Fibroblast of skin of abdomen (primary cell): ENCODE data around the gene CEP164.

ENCODE experiments used
- DNase-seq: peaks from one replicate; pipeline ENCODE4 v3.0.0-alpha.2; 2013

The CEP164 gene

DNA sequence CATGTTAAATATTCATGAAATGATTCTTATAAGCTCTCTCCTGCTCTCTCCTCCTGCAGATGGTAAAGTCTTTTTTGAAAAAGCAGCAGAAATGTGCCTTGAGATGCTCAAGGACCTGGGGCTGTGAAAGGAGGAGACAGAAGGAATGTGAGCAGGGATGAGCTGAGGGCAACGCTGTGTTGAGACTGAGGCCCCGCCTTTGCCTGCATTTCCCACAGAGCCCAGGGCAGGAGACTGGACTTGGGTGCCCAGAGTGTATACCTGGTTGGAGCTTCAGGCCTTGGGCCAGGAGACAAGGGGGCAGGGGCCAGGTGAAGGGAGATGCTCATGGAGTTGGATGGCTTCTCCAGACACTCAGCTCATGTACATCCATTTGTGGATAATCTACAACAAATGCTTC is 39.2 kb downstream of the CEP164 start:
- DNase-seq: no peak

DNA sequence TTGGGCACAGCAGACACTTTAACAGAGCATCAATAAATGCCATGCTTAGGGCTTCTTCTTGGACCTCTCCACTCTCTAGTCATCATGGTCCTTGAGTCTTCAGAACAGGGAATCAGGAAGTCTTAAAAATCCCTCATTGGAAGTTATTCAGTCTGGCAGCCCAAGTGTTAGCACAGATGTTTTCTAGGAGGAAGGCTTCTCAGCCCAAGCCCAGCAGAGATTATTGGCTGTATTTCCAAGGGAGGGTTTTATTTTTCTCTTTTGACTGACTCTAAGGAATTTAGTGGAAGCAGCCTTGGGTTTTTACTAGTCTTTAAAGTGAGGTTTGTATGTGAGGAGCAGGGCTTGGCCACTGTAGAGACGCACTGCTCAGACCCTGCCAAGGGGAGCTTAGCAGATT is 41.9 kb downstream of the CEP164 start:
- DNase-seq: no peak

DNA sequence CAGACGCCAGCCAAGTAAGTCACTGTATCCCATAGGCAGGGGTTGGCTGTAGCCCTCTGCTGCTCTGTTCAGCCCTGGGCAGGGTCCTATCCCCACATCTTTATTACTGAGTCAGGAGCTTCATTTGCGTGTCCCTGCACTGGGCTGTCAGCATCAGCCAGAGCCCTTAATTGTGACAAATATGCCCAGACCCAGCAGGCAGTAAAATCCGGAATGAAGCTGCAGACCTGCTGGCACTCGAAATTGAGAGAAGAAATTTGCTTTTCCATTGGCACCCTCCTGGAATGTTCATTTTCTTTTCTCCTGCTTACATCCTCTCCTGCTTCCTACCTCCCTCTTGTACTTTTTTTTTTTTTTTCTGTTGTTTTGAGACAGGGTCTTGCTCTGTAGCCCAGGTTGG is 43.8 kb downstream of the CEP164 start:
- DNase-seq: no peak

DNA sequence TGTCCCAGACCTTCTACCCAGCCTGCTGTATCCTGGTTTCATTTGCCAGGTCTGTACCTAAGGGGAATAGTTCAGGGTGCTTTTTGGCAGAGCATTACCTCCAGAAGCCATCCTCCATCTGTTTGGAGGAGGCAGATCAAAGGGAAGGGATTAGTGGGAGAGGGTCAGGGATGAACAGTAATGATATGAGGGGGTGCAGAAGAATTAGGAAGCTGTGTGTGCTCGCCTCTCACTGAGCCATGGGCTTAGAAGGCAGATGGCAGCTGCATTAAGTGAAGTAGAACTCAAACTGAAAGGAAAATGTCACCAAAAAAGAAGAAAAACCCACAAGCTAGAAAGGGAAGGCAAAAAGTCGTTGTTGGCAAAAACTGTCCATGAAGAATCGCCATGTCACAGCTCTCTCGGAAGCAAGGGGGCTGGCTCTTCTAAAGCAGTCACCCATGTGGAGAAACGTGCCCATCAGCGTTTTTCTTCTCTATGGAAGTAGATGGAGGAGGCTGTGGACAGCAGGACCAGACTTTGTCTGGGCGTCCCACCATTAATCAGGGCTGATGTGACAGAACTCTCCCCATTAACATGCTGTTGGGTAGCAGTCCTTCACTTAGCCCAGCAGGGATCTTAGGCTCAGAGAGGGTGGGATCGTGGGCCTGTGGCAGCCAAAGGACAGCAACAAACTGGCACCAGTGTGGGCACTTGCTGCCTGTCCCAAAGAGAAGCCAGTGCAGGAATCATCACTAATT is 46.8 kb downstream of the CEP164 start:
- DNase-seq: no peak

DNA sequence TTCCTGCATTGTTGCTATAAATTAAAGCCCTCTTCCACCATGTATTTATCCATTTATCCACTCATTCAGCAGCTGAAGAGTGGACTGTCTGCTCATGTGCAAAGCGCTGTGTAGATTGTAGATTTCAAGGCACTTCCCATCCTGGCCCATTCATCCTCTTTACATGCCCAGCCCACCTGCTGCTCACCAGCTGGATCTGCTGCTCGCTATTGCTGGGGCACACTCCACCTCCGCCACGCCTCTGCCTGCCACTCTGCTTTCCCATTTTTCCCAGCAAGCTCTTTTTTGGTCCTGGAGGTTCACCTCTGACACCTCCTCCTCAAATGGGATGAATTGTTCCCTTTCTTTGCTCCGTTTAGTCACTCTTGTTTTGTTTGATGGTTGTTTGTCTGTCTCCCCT is 48.3 kb downstream of the CEP164 start:
- no peak for DNase-seq

DNA sequence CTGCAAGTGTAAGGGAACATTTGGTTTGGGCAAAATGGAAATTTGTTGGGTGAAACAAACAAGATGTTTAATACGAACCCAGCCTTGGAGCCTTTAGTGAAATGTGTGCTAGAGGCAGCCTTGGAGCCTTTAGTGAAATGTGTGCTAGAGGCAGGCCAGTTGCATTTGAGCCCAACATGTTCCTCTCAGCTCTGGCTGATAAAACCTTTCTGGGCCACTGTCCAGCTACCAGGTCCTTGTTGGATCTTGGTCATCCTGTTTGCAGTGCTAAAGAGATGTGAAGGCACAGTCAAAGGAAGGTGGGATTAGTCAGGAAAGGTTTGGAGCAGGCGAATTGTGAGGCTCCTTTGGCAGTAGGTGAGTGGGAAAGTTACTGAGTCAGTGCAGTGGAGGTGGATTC is 48.9 kb downstream of the CEP164 start:
- no peak for DNase-seq

DNA sequence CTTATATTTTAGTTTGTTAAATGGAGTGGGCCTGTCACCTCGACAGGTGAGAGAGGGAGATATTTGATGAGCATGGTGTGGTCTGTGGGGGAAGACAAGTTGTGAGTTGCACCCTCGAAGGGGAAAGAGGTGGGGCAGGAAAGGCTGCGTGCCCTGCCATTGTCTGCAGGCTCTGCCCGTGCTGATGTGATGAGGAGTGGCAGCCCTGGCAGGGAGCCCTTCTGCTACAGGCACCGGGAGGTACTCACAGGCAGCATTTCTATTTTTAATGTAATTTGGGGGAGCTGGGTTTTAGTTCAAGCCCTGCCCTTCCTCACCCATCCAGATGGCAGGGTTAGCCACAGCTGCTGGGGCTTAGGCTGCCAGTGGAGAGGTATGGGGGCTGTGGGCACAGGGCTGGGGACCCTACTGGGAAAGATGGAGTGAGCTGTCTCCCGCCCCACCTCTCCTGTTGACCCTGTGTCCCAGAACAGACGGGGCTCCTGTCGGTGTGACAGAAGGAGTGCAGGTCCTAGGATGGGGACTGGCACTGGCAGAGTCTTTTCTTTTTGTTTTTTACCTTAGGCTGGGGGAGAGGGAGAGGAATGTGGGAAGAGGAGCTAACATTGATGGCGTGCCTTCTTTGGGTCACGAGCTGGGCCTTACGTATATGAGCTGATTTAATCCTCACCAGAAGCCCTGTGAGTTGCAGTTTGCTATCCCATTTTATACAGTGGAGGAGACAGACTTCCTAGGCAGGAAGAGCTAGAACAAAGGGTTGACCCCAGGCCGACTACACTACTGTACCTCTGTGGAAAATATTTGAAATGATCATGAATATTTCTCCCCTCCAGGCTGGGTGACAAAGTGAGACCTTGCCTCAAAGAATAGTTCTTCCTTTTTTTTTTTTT is 51.6 kb downstream of the CEP164 start:
- no peak for DNase-seq

DNA sequence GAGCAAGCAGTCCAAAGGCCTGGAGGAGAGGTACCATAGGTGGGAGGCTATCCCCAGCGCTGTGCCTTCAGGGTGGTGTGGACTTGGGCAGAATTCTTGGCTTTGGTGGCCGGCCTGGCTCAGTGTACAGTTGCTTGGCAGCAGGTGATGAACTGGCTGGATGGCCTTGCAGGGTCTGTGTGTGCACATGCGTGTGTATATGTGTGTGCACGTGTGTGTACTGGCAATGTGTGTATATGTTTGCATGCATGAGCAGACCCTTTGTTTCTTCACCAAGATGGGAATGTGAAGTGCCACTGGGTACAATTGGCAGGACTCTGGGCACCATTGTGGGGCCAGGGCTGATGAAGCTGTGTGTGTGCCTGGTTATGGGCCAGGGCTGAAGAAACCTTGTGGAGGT is 53.0 kb downstream of the CEP164 start:
- no peak for DNase-seq

DNA sequence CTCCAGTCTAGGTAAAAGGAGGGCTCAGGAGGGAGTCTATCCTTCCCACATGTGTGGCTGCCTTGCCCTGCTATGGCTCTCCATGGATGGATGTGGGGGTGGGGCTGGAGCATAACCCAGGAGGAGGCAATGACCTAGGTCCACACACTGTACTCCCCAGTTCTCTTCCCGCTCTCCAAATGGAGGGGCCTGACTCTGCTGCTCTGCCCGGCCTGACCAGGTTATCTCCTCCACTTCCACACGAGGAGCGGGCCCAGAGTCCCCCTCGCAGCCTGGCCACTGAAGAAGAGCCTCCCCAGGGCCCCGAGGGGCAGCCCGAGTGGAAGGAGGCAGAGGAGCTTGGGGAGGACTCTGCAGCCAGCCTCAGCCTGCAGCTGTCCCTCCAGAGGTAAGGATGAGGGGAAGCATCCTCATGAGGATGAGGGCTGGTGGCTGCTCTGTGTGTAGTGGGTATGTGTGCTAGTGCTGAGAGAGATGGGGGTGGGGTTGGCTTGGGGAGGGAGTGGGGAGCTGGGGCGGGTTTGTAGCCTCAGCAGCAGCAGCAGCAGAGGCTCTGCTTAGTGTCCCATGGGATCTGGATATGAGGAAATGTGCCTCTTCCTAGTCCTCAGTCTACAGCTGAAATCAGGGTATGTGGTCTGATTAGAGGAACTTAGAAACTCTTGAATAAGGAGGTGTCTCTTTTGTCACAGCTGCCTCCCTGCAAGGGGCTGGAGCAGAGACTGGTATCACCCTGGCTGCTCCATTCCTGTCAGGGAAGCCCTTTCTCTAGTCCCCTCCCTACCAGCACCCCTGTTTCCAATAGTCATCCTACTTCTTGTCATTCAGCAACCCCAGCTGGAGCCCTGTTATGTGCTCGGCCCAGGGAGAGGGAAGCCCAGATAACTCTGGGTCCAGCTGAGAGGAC is 54.1 kb downstream of the CEP164 start:
- no peak for DNase-seq

DNA sequence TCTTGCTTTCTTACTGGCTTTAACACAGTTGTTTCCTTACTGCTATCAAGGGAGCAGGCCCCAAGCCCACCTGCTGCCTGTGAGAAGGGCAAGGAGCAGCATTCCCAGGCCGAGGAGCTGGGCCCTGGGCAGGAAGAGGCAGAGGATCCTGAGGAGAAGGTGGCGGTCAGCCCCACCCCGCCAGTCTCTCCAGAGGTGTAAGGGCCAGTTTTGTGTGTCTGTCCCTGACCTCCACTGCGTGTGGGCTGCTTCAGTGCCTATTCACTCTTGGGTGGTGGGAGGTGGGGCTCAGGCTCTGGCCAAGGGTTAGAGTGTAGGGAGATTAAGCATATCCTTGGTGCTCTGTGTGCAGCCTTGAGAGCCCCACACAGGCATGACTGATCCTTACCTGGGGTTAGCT is 55.1 kb downstream of the CEP164 start:
- no peak for DNase-seq

DNA sequence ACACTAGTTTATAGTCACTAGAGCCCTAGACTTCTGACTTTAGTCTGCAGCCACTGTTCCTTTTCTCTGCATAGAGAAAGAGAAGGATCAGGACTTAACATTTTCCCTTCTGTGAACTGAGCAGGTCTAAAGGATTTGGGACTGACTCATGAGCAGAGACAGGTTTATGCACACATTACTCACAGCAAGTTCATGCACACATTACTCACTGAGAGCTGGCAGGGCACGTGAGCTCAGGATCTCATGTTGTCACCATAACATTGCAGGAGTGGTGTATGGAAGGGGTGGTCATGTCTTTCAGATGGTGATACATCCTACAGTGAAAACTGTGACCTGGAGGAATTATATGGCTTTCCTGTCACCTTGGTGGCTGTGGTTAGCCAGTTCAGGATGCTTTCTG is 56.4 kb downstream of the CEP164 start:
- DNase-seq: peak; percentile 87

DNA sequence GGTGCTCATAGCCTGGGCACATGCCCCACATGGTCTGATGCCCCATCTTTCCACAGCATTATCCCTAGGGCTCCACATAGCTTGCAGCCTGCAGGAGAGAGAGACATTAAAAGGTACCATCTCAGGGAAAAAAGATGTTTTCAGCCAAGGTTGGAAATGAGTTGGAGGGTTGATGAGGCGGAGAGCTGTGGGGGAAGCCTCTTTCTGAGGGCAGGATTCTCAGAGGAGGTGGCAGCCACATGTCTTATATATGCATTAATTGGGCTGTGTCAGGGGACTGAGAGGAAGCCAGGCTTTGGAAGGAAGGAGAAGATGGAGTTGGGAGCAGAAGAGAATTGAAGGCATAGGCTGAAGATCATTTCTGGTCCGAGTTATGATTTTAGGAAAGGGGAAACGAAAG is 57.8 kb downstream of the CEP164 start:
- DNase-seq: no peak

DNA sequence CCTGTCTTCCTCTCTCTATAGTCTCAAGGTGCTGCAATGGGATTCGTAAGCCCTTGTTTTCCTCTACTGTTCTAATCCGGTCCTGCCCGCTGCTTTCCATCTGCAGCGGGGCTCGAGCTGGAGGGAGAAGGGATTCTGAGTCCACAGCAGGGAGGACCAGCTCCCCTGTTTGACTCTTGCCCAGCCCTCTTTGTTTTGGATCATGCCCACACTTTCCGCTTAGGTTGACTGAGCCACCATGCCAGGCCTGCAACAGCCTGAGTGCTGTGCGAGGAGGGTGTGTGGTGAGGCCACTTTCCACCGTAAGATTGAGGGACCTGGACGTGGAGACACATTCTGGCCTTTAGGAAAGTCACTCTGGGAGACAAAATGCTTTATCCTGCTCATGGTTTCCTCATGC is 58.3 kb downstream of the CEP164 start:
- DNase-seq: no peak

DNA sequence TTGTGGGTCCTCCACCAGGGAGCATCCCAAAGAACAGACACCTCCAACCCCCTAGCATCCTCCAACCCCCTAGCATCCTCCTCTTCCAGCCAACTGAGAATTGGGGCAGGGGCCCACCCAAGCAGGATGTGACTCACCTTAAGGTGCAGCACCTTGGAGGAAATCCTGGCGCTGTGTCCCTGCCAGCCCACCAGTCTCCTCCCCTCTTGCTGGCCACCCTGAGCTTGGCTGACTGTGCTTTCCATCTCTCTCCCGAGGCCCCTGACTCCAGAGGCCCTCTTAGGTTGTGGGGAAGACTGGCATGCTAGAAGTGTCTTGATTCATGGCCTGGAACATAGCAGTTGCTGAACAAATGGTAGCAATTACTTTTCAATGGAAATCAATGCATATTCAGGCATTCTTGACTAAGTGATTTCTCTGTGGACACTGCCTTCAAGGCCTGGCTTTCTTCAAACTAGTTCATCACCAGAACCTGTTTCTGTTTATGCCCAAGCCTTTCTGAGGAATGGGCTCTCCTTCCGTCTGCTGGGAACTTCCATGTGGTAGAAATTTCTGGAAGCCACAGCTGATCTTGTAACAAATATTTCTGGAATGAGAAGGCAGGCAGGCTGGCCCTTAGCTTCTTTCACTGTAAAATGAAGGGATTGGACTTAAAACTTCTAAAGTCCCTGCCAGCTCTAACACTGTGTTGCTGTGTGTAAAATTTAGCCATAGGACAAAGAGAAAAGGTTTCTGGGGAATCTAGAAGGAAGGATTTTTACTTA is 60.5 kb downstream of the CEP164 start:
- DNase-seq: peak; percentile 86

DNA sequence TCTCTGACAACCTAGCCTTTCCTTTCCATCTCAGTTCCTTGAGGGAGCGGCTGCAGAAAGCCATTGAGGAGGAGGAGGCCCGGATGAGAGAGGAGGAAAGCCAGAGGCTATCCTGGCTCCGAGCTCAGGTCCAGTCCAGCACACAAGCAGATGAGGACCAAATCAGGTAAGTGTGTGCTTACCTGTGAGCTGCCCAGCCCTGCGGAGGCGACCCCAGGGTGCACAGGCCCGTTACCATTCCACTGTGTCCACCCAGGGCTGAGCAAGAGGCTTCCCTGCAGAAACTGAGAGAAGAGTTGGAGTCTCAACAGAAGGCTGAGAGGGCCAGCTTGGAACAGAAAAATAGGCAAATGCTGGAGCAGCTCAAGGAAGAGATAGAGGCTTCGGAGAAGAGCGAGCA is 63.1 kb downstream of the CEP164 start:
- DNase-seq: no peak

DNA sequence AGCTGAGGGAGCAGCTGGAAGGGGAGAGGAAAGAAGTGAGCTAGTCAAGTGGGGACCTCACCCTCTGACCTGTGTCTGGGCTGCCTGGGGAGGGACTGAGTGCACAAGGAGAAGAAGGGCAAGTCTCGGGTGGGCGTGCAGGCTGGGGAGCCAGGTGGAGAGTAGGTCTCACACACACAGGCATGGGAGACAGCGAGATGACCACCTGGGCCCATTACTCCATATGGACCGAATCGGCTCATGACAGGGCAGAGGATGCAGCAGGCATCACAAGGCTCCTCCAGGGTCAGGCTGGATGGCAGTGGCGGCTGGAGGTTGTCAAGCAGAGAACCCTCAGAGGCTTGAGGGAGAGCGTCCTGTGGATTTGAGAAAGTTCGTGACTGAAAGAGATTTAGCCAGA is 63.5 kb downstream of the CEP164 start:
- no peak for DNase-seq

DNA sequence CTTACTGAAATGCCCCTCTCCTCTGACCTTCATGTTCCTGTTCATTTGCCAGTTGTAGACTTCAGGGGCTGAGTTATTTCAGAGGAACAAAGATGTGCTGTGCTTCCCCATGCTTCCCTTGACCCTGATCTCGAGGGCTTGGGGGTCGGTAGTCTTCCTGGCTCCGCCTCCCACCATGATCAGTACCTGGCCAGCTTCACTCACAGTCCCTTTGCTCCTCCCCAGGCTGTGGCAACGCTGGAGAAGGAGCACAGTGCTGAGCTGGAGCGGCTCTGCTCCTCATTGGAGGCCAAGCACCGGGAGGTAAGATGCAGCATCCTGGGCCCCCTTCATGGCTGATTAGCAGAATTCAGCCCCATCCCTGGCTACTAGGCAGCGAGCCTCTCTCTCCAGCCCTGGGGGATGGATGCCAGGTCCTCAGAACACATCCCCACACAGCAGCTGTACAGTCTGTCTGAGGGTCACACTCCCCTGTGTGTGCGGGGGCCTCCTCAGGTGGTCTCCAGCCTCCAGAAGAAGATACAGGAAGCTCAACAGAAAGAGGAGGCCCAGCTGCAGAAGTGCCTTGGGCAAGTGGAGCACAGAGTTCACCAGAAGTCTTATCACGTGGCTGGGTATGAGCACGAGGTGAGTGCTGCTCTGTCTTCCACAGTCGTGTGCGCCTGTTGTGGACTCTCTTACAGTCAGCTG is 64.5 kb downstream of the CEP164 start:
- no peak for DNase-seq

DNA sequence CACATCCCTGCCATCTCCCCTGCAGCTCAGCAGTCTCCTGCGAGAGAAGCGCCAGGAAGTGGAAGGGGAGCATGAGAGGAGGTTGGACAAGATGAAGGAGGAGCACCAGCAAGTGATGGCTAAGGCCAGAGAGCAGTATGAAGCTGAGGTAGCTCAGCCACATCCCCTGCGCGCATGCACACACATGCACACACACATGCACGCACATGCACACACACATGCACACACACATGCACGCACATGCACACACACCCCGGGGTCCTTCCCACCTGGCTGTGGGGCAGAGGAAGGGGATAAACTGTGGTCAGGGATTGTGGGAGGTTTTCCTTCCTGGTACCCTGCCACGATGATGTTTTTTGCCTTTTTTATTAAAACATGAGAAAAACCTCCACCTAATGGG is 65.3 kb downstream of the CEP164 start:
- no peak for DNase-seq

DNA sequence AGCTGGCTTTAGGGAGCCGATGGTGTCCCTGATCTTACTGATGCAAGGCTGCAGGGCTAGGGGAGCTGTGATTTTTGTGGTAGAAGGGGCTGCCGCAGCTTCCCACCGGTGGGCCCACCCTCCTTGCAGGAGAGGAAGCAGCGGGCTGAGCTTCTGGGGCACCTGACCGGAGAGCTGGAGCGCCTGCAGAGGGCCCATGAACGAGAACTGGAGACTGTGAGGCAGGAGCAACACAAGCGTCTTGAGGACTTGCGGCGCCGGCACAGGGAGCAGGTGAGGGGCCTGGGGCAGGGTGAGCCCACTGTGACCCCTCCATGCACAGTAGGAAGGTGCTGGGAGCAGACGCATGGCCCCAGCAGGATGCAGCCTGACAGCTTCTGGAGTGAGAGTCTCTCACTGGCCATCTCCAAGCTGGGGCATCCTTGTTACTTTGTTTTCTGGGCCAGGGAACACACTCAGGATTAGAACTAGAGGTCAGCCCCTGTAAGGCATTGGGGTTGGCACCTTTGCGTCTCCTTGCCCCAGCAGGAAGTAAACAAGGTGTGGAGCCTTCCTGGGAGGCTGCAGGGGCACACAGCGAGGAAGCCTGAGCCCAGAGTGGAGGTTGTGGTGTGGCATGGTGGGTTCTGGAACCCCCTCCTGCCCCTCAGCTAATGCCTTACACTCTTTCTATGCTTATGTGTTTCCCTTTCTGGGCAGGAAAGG is 66.7 kb downstream of the CEP164 start:
- DNase-seq: no peak

DNA sequence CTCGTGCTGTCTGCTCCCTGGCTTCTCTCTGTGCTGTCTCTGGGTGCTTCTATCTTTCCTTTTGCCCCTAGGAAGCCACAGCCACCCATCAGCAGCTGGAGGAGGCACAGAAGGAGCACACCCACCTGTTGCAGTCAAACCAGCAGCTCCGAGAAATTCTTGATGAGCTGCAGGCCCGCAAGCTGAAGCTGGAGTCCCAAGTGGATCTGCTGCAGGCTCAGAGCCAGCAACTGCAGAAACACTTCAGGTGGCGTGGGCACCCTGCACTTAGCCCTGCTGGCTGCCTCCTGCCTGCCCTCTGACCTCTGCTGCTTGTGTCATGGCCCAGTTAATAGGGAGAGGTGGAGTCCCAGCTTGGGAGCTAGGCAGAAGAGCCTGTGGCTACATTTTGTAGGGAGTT is 67.8 kb downstream of the CEP164 start:
- DNase-seq: no peak

DNA sequence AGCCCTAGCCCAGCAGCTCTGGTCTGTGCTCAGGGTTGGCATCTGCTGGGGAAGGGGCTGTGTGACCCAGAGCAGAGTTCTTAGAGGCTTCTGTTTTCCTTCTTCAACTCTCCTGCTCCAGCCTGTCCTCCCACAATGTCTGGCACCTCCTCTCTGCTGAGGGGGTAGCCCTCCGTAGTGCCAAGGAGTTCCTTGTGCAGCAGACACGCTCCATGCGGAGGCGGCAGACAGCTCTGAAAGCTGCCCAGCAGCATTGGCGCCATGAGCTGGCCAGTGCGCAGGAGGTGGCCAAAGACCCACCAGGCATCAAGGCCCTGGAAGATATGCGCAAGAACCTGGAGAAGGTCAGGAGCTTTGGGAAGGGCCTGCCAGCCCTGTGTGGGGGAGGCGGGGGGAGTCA is 69.3 kb downstream of the CEP164 start:
- no peak for DNase-seq
